Adrenal gland (tissue), 12 donors: Measurements from ENCODE around the gene ZNF77. TPM values are rescaled to one million over a fixed set of nuclear protein-coding genes. Genes with fewer than 3 reads are reported as not detected.
"Not testable (repeated sequence)": the region's sequence is repeated elsewhere in the genome, so short reads cannot be mapped to it uniquely, and the experiment has no call there.

Source experiments
- DNase-seq, 7 donors: peaks; one replicate each; pipeline ENCODE4 v3.0.0-alpha.2; 2019 to 2020
- H3K27ac ChIP-seq, 5 donors: fragments of 200-600 bp; sonication (generic) in 4 of 5; 1 replicate in 3 of 5; 2 replicates in 2 of 5; pipeline versions ENCODE4 v1.5.1 to v1.8.0; 2016 to 2020; ENCODE audit warnings: mild to moderate bottlenecking in 1 of 5
- H3K27me3 ChIP-seq: fragments of 200-600 bp; 2 replicates; pipeline ENCODE4 v1.8.0; 2021
- H3K36me3 ChIP-seq, 2 donors: fragments of 200-600 bp; replicated peaks in 1 of 2; 1 replicate in 1 of 2; 2 replicates in 1 of 2; pipeline versions ENCODE4 v1.5.1 to v1.8.0; 2018 to 2022
- H3K4me1 ChIP-seq, 2 donors: fragments of 200-600 bp; replicated peaks in 1 of 2; 1 replicate in 1 of 2; 2 replicates in 1 of 2; pipeline versions ENCODE4 v1.5.1 to v1.8.0; 2018 to 2021
- H3K4me3 ChIP-seq, 4 donors: fragments of 200-600 bp; sonication (generic) in 3 of 4; one replicate each; pipeline ENCODE4 v1.5.1; 2016 to 2018
- H3K9me3 ChIP-seq, 3 donors: fragments of 200-600 bp; sonication (generic) in 1 of 3; replicated peaks in 1 of 3; 1 replicate in 2 of 3; 2 replicates in 1 of 3; pipeline versions ENCODE4 v1.5.1 to v1.8.0; 2016 to 2021
- CTCF ChIP-seq, 6 experiments: fragments of 450-650 bp in 4 of 6; fragments of 200-600 bp in 2 of 6; sonication (generic) in 1 of 6; IDR thresholded peaks; 1 replicate in 5 of 6; 2 replicates in 1 of 6; pipeline versions ENCODE4 v1.5.1 to v1.8.0; 2016 to 2021; ENCODE audit warnings: antibody characterized with exemption in 6 of 6, mild to moderate bottlenecking in 2 of 6, moderate library complexity in 1 of 6
- POLR2A ChIP-seq, 2 donors: fragments of 450-650 bp; IDR thresholded peaks; one replicate each; pipeline ENCODE4 v1.6.1; 2017; ENCODE audit warnings: antibody characterized with exemption in 2 of 2, mild to moderate bottlenecking in 2 of 2, moderate library complexity in 1 of 2
- WGBS, 4 donors: extraction: QIAGEN DNeasy Blood & Tissue Kit in 2 of 4; methylation state at CpG; one replicate each; pipeline versions ENCODE4 v1.1.5 to v1.1.7; 2013 to 2017; 5-methylcytosine and 5-hydroxymethylcytosine counted together
- intact Hi-C, 2 donors: fragments of 100-400 bp; cut with DNase I; formaldehyde crosslinking; loops; one replicate each; pipeline versions ENCODE4 v1.14.1 to v1.15.0; 2022 to 2023
- polyA plus RNA-seq, 3 donors: library from polyadenylated mRNA; stranded (reverse); fragments of 200-250 nt in 2 of 3; fragments of 350-450 nt in 1 of 3; fragmentation: Illumina TruSeq in 1 of 3; extraction: RNeasy Lipid Tissue Mini Kit (QIAGEN cat#74804) in 1 of 3; gene quantifications; one replicate each; pipeline ENCODE4 v1.2.3, GENCODE V29; 2013 to 2014
- total RNA-seq, 9 donors: library from RNA; depleted of rRNA in 4 of 9; stranded (reverse); fragments of >200 nt in 4 of 9; fragments of 120-200 nt in 1 of 9; fragmentation: NEBNext Ultra II Directional in 1 of 9; extraction: Animal tissue kit (Norgen Biotek cat#: 25700) in 1 of 9; gene quantifications; one replicate each; pipeline versions ENCODE4 v1.1.0 to v1.2.4, GENCODE V29; 2013 to 2023
- donor health status: healthy with polysubstance abuse.
- donor health status: Bipolar disorder and iron deficiency.
- donor health status: DM: yes; HTN: yes; CAD: no.
- donor health status: DM: no; HTN: no; CAD: no.
- donor health status: DM: no; HTN: no; CAD: no.
- donor health status: DM: yes; HTN: yes; CAD: no.

The ZNF77 gene
- total and polyA plus RNA-seq, 12 donors = 1.1 to 10.6 (median 3.6) TPM

- no peaks in the 10 kb centered on the region for H3K27me3 ChIP-seq
- TF ChIP-seq CTCF (IDR thresholded peaks at IDR 0.05) (no peak), POLR2A (IDR thresholded peaks at IDR 0.05) (no peak)
- intact Hi-C loops = loop anchor here in 1 of 2 donors (10.0 kb wide), 1 partner anchor 64 kb away; no protein-coding TSS in a partner anchor
- DNase-seq = no peak
- no peak overlapping the region for H3K4me3 ChIP-seq
- peak overlapping the region in 4 of 5 donors; percentile 26 to 91 (median 82) for H3K27ac ChIP-seq
- no peaks in the 10 kb centered on the region for H3K36me3 ChIP-seq
- peaks cover 19 to 59% of the 10 kb centered on the region in 2 donors for H3K4me1 ChIP-seq
- H3K9me3 ChIP-seq = no peaks in the 10 kb centered on the region
- WGBS, 4 donors = 74 to 80% (median 76%) methylated on average over 8 to 9 of the region's 9 CpGs
Observed at GRCh38 chr19:2970201-2970835, 25.5 kb upstream of the ZNF77 start.

GRCh38 chr19:2969104-2969504 is 24.3 kb upstream of the ZNF77 start:
- intact Hi-C loops = loop anchor here in 1 of 2 donors (10.0 kb wide), 1 partner anchor 136 kb away; no protein-coding TSS in a partner anchor
- WGBS, 4 donors = 4 to 30% (median 12%) methylated on average over 5 of the region's 5 CpGs
- Histone ChIP-seq H3K27me3 (no peaks in the 10 kb centered on the region), H3K27ac (peak overlapping the region; percentile 10 to 93 (median 46)), H3K4me1 (peaks cover 15 to 47% of the 10 kb centered on the region in 2 donors), H3K9me3 (no peaks in the 10 kb centered on the region), H3K36me3 (no peaks in the 10 kb centered on the region), H3K4me3 (no peak overlapping the region)
- TF ChIP-seq POLR2A (IDR thresholded peaks at IDR 0.05) (no peak), CTCF (IDR thresholded peaks at IDR 0.05) (no peak)
- DNase-seq = peak; percentile 55 to 87 (median 72)

GRCh38 chr19:2967972-2968371 is 23.2 kb upstream of the ZNF77 start:
- no peak for DNase-seq
- Histone ChIP-seq H3K36me3 (no peaks in the 10 kb centered on the region), H3K27ac (peak overlapping the region in 1 of 5 donors; percentile 13), H3K27me3 (no peaks in the 10 kb centered on the region), H3K4me3 (no peak overlapping the region), H3K4me1 (peaks cover 15 to 40% of the 10 kb centered on the region in 2 donors), H3K9me3 (no peaks in the 10 kb centered on the region)
- 76 to 85% (median 83%) methylated on average over 8 of the region's 8 CpGs for WGBS, 4 donors
- intact Hi-C loops = loop anchor here in 1 of 2 donors (10.0 kb wide), 1 partner anchor 137 kb away; no protein-coding TSS in a partner anchor
- no peak for TF ChIP-seq CTCF (IDR thresholded peaks at IDR 0.05)
- no peak for TF ChIP-seq POLR2A (IDR thresholded peaks at IDR 0.05)

GRCh38 chr19:2964874-2965273 is 20.1 kb upstream of the ZNF77 start:
- Histone ChIP-seq H3K27ac (no peak overlapping the region), H3K4me3 (no peak overlapping the region), H3K36me3 (no peaks in the 10 kb centered on the region), H3K9me3 (no peaks in the 10 kb centered on the region), H3K4me1 (peaks cover 4 to 18% of the 10 kb centered on the region in 2 donors), H3K27me3 (no peaks in the 10 kb centered on the region)
- DNase-seq = no peak
- 93 to 99% (median 95%) methylated on average over 5 of the region's 5 CpGs for WGBS, 4 donors
- intact Hi-C loops = loop anchor here (5.0 to 10.0 kb wide), 2 partner anchors 140 to 197 kb away; no protein-coding TSS in a partner anchor
- TF ChIP-seq POLR2A (IDR thresholded peaks at IDR 0.05) (no peak), CTCF (IDR thresholded peaks at IDR 0.05) (no peak)

DNA sequence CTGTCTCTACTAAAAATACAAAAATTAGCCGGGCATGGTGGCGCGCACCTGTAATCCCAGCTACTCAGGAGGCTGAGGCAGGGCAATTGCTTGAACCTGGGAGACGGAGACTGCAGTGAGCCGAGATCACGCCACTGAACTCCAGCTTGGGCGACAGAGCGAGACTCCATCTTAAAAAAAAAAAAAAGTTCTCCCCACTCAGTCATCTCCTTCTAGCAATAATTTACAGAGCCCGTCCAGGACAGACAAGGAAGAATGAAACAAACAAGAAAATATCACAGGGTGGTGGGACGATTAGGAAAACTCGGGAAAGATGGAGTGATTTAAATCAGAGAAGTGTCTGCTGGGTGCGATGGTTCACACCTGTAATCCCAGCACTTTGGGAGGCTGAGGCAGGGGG is 18.9 kb upstream of the ZNF77 start:
- H3K36me3 ChIP-seq, H3K9me3 ChIP-seq, DNase-seq, H3K4me1 ChIP-seq, H3K4me3 ChIP-seq, H3K27me3 ChIP-seq, H3K27ac ChIP-seq: not testable (repeated sequence)
- WGBS, 4 donors = 77 to 87% (median 80%) methylated on average over 11 to 12 of the region's 12 CpGs
- intact Hi-C loops = loop anchor here (5.0 to 10.0 kb wide), 2 partner anchors 141 to 199 kb away; no protein-coding TSS in a partner anchor
